ENCODE measurements around the gene ADGRG2.

The ADGRG2 gene

GRCh38 chrX:18946611-18947010, 175.7 kb downstream of the ADGRG2 start:
- no peak for DNase-seq

GRCh38 chrX:18946157-18946556, 176.1 kb downstream of the ADGRG2 start:
- DNase-seq: no peak

GRCh38 chrX:18945483-18945882, 176.8 kb downstream of the ADGRG2 start:
- DNase-seq: no peak

DNA sequence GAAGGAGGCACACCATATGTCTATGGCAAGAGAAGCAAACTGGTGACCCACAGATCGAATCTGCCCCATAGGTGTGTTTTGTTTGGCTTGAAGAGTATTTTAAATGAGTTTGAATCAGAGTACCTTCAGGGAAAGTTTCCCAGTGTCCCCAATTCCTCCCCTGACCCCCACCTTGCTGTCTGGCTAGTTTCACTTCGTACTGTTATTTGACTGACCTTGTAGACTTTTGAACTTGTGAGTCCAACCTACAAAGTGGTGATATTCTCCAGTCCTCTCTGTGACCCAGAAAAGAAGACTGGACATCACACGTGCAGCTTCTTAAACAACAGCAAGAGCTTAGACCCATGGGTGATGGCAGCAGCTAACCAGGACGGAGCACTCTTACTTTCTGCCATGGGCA, 177.8 kb downstream of the ADGRG2 start:
- DNase-seq: no peak

DNA sequence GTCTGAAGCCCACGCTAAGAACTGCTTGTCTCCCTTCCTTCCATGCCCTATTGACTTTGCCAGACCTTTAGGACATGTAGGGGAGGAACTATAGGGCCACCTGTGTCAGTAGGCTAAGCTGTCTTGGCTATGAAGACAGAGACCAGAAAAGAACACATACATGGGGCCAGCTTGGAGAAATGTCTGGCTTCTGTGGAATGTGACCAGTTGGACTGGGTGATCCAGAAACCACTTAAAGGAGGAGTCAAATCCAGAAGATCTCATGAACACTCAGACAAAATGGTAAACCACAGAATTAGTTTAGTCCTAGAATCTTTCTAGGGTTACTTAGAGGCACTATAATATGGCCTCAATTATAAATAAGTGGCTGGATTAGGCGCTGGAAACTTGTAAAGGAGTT, 180.4 kb downstream of the ADGRG2 start:
- DNase-seq: no peak
